ENCODE results near the gene GALNT18. TPM values are rescaled to one million over a fixed set of nuclear protein-coding genes. Genes with fewer than 3 reads are reported as not detected.

The GALNT18 gene
- total and polyA plus RNA-seq, 2 experiments from 2014 or later, result 4.3 to 10.8 TPM

DNA sequence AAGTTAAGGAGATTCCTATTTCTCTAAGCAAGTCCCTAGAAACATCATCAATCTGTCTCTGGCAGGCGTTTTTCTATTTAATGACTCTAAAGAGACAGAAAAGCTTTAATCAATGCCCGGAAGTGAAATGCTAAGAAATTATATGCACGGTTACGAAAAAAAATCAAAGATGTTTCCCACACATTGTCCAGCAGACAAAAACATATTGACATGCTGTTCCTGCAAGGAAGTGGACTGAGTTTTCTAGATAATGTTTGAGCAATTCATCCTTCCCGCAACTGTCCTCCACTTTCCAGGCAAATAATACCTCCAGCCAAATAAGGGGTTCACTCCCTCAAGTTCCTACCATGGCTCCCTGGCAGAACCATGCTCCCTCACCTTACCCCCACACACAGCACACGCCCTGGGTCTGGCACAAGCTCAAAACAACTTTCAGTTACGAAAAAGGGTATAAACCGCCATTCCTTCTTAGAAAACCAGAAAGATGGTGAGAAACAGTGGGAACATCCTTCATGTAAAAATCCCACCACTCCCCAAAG lies 29.6 kb downstream of the GALNT18 start:
- Histone ChIP-seq H2AFZ (no peak overlapping the region), H3K27me3 (ENCODE audit: insufficient read depth) (no peaks in the 10 kb centered on the region), H3K79me2 (replicated peaks; ENCODE audit: insufficient read depth) (0 out of 2 replicates have a peak, but pooled peaks cover 3% of the 10 kb centered on the region), H3K4me3 (no peak overlapping the region), H3F3A (replicated peaks; ENCODE audit: low read depth) (no peaks in the 10 kb centered on the region), H3K36me3 (ENCODE audit: insufficient read depth) (no peaks in the 10 kb centered on the region), H3K27ac (ENCODE audit: low read depth) (no peak overlapping the region), H3K4me1 (ENCODE audit: insufficient read depth) (peaks cover 24% of the 10 kb centered on the region), H4K20me1 (replicated peaks; ENCODE audit: insufficient read depth) (no peaks in the 10 kb centered on the region), H3K9me2 (ENCODE audit: insufficient read depth) (no peaks in the 10 kb centered on the region), H3K4me2 (no peak overlapping the region)
- Mint-ChIP-seq H3K4me1 (peaks cover 31% of the 10 kb centered on the region), H3K4me3 (no peak overlapping the region), H3K27me3 (ENCODE audit: insufficient read depth, low read depth, poor library complexity) (no peaks in the 10 kb centered on the region), H3K27ac (no peak overlapping the region), H3K36me3 (ENCODE audit: low read depth) (no peaks in the 10 kb centered on the region), H3K9me3 (no peaks in the 10 kb centered on the region)
- no peak for ATAC-seq
- TF ChIP-seq NANOG (IDR thresholded peaks at IDR 0.05; ENCODE audit: borderline replicate concordance), result no peak
- TF ChIP-seq POLR2AphosphoS5 (IDR thresholded peaks at IDR 0.05; ENCODE audit: low read depth), result no peak
- TF ChIP-seq CTCF (conservative IDR thresholded peaks at IDR 0.05; ENCODE audit: low read depth in 2 of 2), result no peak
- TF ChIP-seq EZH2 (IDR thresholded peaks at IDR 0.05; ENCODE audit: low read depth, unreplicated experiment), result no peak
- no peak for TF ChIP-seq ZNF462 (CRISPR knock-in tag; IDR thresholded peaks at IDR 0.05)
- no peak for TF ChIP-seq ZNF114 (CRISPR knock-in tag; IDR thresholded peaks at IDR 0.05)
- no peak for TF ChIP-seq STAT1 (IDR thresholded peaks at IDR 0.05; ENCODE audit: unreplicated experiment)
- TF ChIP-seq EZH2phosphoT487 (IDR thresholded peaks at IDR 0.05; ENCODE audit: unreplicated experiment), result no peak
- no peak for TF ChIP-seq ZNF331 (CRISPR knock-in tag; IDR thresholded peaks at IDR 0.05; ENCODE audit: low read depth)
- DNase-seq (ENCODE audit: low spot score), result no peak
